H1 (cell line): ENCODE data around the gene ACOT9. TPM values are rescaled to one million over a fixed set of nuclear protein-coding genes. Genes with fewer than 3 reads are reported as not detected.

ENCODE experiments used
- CTCF ChIA-PET: fragments of 300-600 bp; sonication (Branson Sonifier 250); formaldehyde crosslinking; loops from one replicate; lab custom pipeline; 2021; ENCODE audit not compliant: partially characterized antibody; lab: Charles Lee
- POLR2A ChIA-PET: fragments of 300-600 bp; sonication (Branson Sonifier 250); formaldehyde crosslinking; loops from one replicate; lab custom pipeline; 2021; ENCODE audit warnings: inconsistent platforms; ENCODE audit not compliant: partially characterized antibody; lab: Charles Lee
- DNase-seq, 2 experiments: peaks; one replicate each; pipeline versions ENCODE4 v3.0.0 to v3.0.0-alpha.2; 2010 to 2022; ENCODE audit warnings: low spot score in 2 of 2, low read depth in 1 of 2, mixed read lengths in 1 of 2
- FAIRE-seq: peaks from 2 replicates; lab custom pipeline; 2011; peaks lifted over from hg19 to GRCh38; lab: Jason Lieb, UNC
- H2AFZ ChIP-seq: 2 replicates; pipeline ENCODE4 v1.8.1; 2012; ENCODE audit warnings: low read length, inconsistent platforms
- H2AK5ac ChIP-seq: 2 replicates; pipeline ENCODE4 v1.6.1; 2013; ENCODE audit warnings: low read depth, low read length
- H2BK120ac ChIP-seq: replicated peaks from 2 replicates; pipeline ENCODE3; 2013; ENCODE audit warnings: low read depth, low read length, inconsistent platforms
- H2BK12ac ChIP-seq: 2 replicates; pipeline ENCODE4 v1.6.1; 2013; ENCODE audit warnings: low read depth, low read length
- H2BK15ac ChIP-seq: 2 replicates; pipeline ENCODE4 v1.6.1; 2013; ENCODE audit warnings: low read length
- H2BK20ac ChIP-seq: 2 replicates; pipeline ENCODE4 v1.6.1; 2013; ENCODE audit warnings: low read length
- H2BK5ac ChIP-seq: 2 replicates; pipeline ENCODE4 v1.6.1; 2013; ENCODE audit warnings: low read depth, low read length
- H3K14ac ChIP-seq: 2 replicates; pipeline ENCODE4 v1.6.1; 2013; ENCODE audit warnings: inconsistent platforms; ENCODE audit not compliant: insufficient read length
- H3K18ac ChIP-seq: 2 replicates; pipeline ENCODE4 v1.6.1; 2013; ENCODE audit warnings: low read length; ENCODE audit errors: extremely low read depth
- H3K23ac ChIP-seq: 2 replicates; pipeline ENCODE4 v1.6.1; 2013; ENCODE audit warnings: inconsistent platforms; ENCODE audit not compliant: insufficient read length
- H3K23me2 ChIP-seq: 2 replicates; pipeline ENCODE4 v1.6.1; 2013; ENCODE audit warnings: low read depth, low read length
- H3K27ac ChIP-seq: 2 replicates; pipeline ENCODE4 v1.6.1; 2011; ENCODE audit warnings: low read depth, low read length, inconsistent platforms
- H3K27me3 ChIP-seq, 4 experiments: replicated peaks in 1 of 4; 1 replicate in 1 of 4; 2 replicates in 3 of 4; pipeline versions ENCODE4 v1.6.1 to v1.8.1; 2011 to 2013; ENCODE audit warnings: low read length in 3 of 4, mild to moderate bottlenecking in 3 of 4, inconsistent platforms in 2 of 4, mixed read lengths in 2 of 4, moderate library complexity in 1 of 4; ENCODE audit not compliant: control insufficient read depth in 3 of 4, insufficient read depth in 3 of 4; ENCODE audit errors: extremely low read depth in 1 of 4
- H3K36me3 ChIP-seq, 4 experiments: 2 replicates each; pipeline versions ENCODE4 v1.6.1 to v1.8.1; 2011 to 2013; ENCODE audit warnings: mild to moderate bottlenecking in 4 of 4, low read length in 3 of 4, moderate library complexity in 2 of 4, control low read depth in 1 of 4, inconsistent platforms in 1 of 4; ENCODE audit not compliant: insufficient read depth in 4 of 4, control insufficient read depth in 2 of 4
- H3K4ac ChIP-seq: replicated peaks from 2 replicates; pipeline ENCODE3; 2013; ENCODE audit warnings: low read length, low read depth, mixed read lengths, inconsistent platforms; ENCODE audit not compliant: insufficient read length
- H3K4me1 ChIP-seq, 4 experiments: replicated peaks in 1 of 4; 1 replicate in 1 of 4; 2 replicates in 3 of 4; pipeline versions ENCODE4 v1.6.1 to v1.8.1; 2011 to 2013; ENCODE audit warnings: low read length in 3 of 4, inconsistent platforms in 2 of 4, mixed read lengths in 1 of 4; ENCODE audit not compliant: insufficient read depth in 4 of 4, control insufficient read depth in 3 of 4
- H3K4me2 ChIP-seq, 2 experiments: 2 replicates each; pipeline versions ENCODE4 v1.6.1 to v1.8.1; 2011 to 2013; ENCODE audit warnings: low read depth in 2 of 2, low read length in 2 of 2, control low read depth in 1 of 2, inconsistent platforms in 1 of 2, mild to moderate bottlenecking in 1 of 2; ENCODE audit not compliant: insufficient read depth in 1 of 2
- H3K4me3 ChIP-seq, 4 experiments: fragments of 200-600, 300-600 bp in 1 of 4; sonication (generic), shearing (Covaris generic), sonication (Bioruptor Twin) in 1 of 4; 2 replicates each; pipeline versions ENCODE4 v1.5.1 to v1.8.1; 2011 to 2016; ENCODE audit warnings: low read length in 4 of 4, low read depth in 3 of 4, control low read depth in 2 of 4, inconsistent platforms in 2 of 4, mild to moderate bottlenecking in 2 of 4, mixed read lengths in 1 of 4, moderate library complexity in 1 of 4; ENCODE audit not compliant: insufficient read depth in 2 of 4; ENCODE audit errors: extremely low read depth in 1 of 4
- H3K56ac ChIP-seq: replicated peaks from 2 replicates; pipeline ENCODE3; 2013; ENCODE audit warnings: low read depth, mild to moderate bottlenecking, mixed read lengths, low read length, inconsistent platforms; ENCODE audit not compliant: insufficient read length
- H3K79me1 ChIP-seq: 2 replicates; pipeline ENCODE4 v1.6.1; 2013; ENCODE audit warnings: low read depth, low read length, control low read depth
- H3K79me2 ChIP-seq, 2 experiments: 2 replicates each; pipeline versions ENCODE4 v1.6.1 to v1.8.1; 2012 to 2013; ENCODE audit warnings: low read length in 2 of 2, mild to moderate bottlenecking in 2 of 2, inconsistent platforms in 1 of 2; ENCODE audit not compliant: insufficient read depth in 2 of 2, control insufficient read depth in 1 of 2
- H3K9ac ChIP-seq, 4 experiments: replicated peaks in 1 of 4; 1 replicate in 1 of 4; 2 replicates in 3 of 4; pipeline versions ENCODE4 v1.6.1 to v1.8.1; 2011 to 2013; ENCODE audit warnings: low read depth in 3 of 4, low read length in 3 of 4, control low read depth in 2 of 4, mild to moderate bottlenecking in 2 of 4, moderate library complexity in 2 of 4, inconsistent platforms in 1 of 4; ENCODE audit errors: extremely low read depth in 1 of 4
- H3K9me3 ChIP-seq, 2 experiments: 2 replicates each; pipeline versions ENCODE4 v1.6.1 to v1.8.1; 2012 to 2013; ENCODE audit warnings: mild to moderate bottlenecking in 2 of 2, moderate library complexity in 2 of 2, control low read depth in 1 of 2, inconsistent platforms in 1 of 2, low read depth in 1 of 2, low read length in 1 of 2, mixed read lengths in 1 of 2; ENCODE audit not compliant: insufficient read depth in 2 of 2
- H4K20me1 ChIP-seq, 2 experiments: replicated peaks in 1 of 2; 2 replicates each; pipeline versions ENCODE3 to v1.8.1; 2011 to 2013; ENCODE audit warnings: inconsistent platforms in 2 of 2, low read length in 2 of 2, mild to moderate bottlenecking in 1 of 2; ENCODE audit not compliant: insufficient read depth in 2 of 2, control insufficient read depth in 1 of 2
- H4K5ac ChIP-seq: 2 replicates; pipeline ENCODE4 v1.6.1; 2013; ENCODE audit warnings: low read length, low read depth, mixed read lengths, inconsistent platforms; ENCODE audit not compliant: insufficient read length
- H4K8ac ChIP-seq: 2 replicates; pipeline ENCODE4 v1.8.0; 2013; ENCODE audit warnings: mild to moderate bottlenecking, moderate library complexity, low read length, inconsistent platforms; ENCODE audit not compliant: insufficient read depth; ENCODE audit errors: extremely low read depth
- H4K91ac ChIP-seq: replicated peaks from 2 replicates; pipeline ENCODE3; 2013; ENCODE audit warnings: low read length, mixed read lengths, inconsistent platforms; ENCODE audit not compliant: insufficient read length
- EGR1 ChIP-seq: IDR thresholded peaks from 2 replicates; pipeline ENCODE4 v1.6.1; 2011; ENCODE audit warnings: low read depth, low read length, borderline replicate concordance
- GTF2F1 ChIP-seq: IDR thresholded peaks from 2 replicates; pipeline ENCODE4 v1.6.1; 2012; ENCODE audit warnings: low read depth, low read length, improper control_type of control experiment, borderline replicate concordance
- RFX5 ChIP-seq: IDR thresholded peaks from 2 replicates; pipeline ENCODE4 v1.6.1; 2011; ENCODE audit warnings: low read depth, low read length, improper control_type of control experiment, borderline replicate concordance
- SIN3A ChIP-seq, 2 experiments: IDR thresholded peaks in 1 of 2; conservative IDR thresholded peaks in 1 of 2; 2 replicates each; pipeline ENCODE4 v1.6.1; 2011 to 2012; ENCODE audit warnings: low read length in 2 of 2, improper control_type of control experiment in 1 of 2, low read depth in 1 of 2, mild to moderate bottlenecking in 1 of 2
- TAF1 ChIP-seq: IDR thresholded peaks from 2 replicates; pipeline ENCODE4 v1.6.1; 2011; ENCODE audit warnings: mild to moderate bottlenecking, low read depth, low read length
- TCF12 ChIP-seq: IDR thresholded peaks from 2 replicates; pipeline ENCODE4 v1.6.1; 2011; ENCODE audit warnings: low read depth, mild to moderate bottlenecking, low read length
- WGBS, 2 experiments: shearing (Covaris generic) in 1 of 2; methylation state at CpG; one replicate each; pipeline versions ENCODE4 v1.1.6 to v1.1.7; 2013 to 2015; ENCODE audit warnings: low lambda C conversion rate in 2 of 2, mixed read lengths in 2 of 2, inconsistent platforms in 1 of 2, low coverage in 1 of 2, missing lambda C conversion rate in 1 of 2; ENCODE audit not compliant: insufficient replicate concordance in 2 of 2, insufficient coverage in 1 of 2, insufficient read length in 1 of 2; ENCODE audit errors: extremely low coverage in 1 of 2, missing lambda C conversion rate in 1 of 2; 5-methylcytosine and 5-hydroxymethylcytosine counted together
- polyA plus RNA-seq, 7 experiments: library from polyadenylated mRNA; depleted of rRNA in 3 of 7; stranded (reverse) in 5 of 7; unstranded in 2 of 7; fragments of >200 nt in 5 of 7; fragments of 200-250 nt in 2 of 7; gene quantifications; 1 replicate in 5 of 7; 2 replicates in 1 of 7; 4 replicates in 1 of 7; pipeline versions ENCODE4 v1.2.1 to v1.2.3, GENCODE V29; 2011 to 2013; ENCODE audit warnings: missing spikeins in 2 of 7, mixed read lengths in 2 of 7
- total RNA-seq: library from RNA; stranded (reverse); fragmentation: NEBNext Ultra II Directional; extraction: Animal tissue kit (Norgen Biotek cat#: 25700); gene quantifications from 2 replicates; pipeline ENCODE4 v1.2.1, GENCODE V29; 2021
- TF ChIP-seq, protein P1 (sequence below): IDR thresholded peaks from 2 replicates; pipeline ENCODE4 v1.6.1; 2012; ENCODE audit warnings: low read length, inconsistent platforms

Gene ACOT9
- total and polyA plus RNA-seq, 2 of the 8 experiments (the other 6 are each of a cell fraction or from before 2014, with no cell fraction given) = 20.7 to 39.5 TPM

DNA sequence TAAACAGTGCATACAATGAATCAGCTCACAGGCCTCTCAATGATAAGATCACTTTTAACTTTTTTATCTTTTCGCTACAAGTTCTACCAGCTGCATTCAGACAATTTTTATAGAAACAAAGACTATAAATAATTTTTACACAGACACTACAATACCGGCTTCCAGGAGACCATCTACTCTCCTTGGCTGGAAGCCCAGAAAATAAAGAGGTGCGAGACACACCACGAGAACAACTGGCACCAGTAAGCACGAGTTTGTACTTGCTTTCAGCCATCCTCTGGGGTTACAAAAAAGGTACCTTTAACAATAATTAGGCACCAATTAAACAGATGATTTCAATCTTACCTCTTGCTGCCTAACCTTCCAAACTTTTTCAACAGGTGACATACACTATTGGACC lies 87.0 kb downstream of the ACOT9 start:
- no peak overlapping the region for H3K4me2 ChIP-seq
- no peak overlapping the region for H2BK120ac ChIP-seq
- no peak overlapping the region for H2BK12ac ChIP-seq
- no peak overlapping the region for H3K14ac ChIP-seq
- H3K27me3 ChIP-seq = no peaks in the 10 kb centered on the region
- ChIA-PET CTCF (no interaction called here), POLR2A (no interaction called here)
- H3K79me1 ChIP-seq = no peaks in the 10 kb centered on the region
- H3K36me3 ChIP-seq = no peaks in the 10 kb centered on the region; a peak in 1 of 8 replicates
- no peak overlapping the region for H3K9ac ChIP-seq
- no peaks in the 10 kb centered on the region for H4K20me1 ChIP-seq
- no peak overlapping the region for H3K23ac ChIP-seq
- no peak overlapping the region for H2BK20ac ChIP-seq
- peaks cover 0 to 5% of the 10 kb centered on the region in 2 experiments; a peak in 1 of 4 replicates for H3K9me3 ChIP-seq
- FAIRE-seq (no peak), DNase-seq (no peak)
- H4K8ac ChIP-seq = no peak overlapping the region
- H3K56ac ChIP-seq = no peak overlapping the region
- peaks cover 0 to 7% (median 3%) of the 10 kb centered on the region in 4 experiments; a peak in 4 of 7 replicates for H3K4me1 ChIP-seq
- no peak overlapping the region for H2BK15ac ChIP-seq
- H2BK5ac ChIP-seq = no peak overlapping the region
- no peak overlapping the region for H2AK5ac ChIP-seq
- H4K91ac ChIP-seq = no peak overlapping the region
- H4K5ac ChIP-seq = no peak overlapping the region
- no peak overlapping the region for H2AFZ ChIP-seq
- no peaks in the 10 kb centered on the region for H3K23me2 ChIP-seq
- no peak overlapping the region for H3K4ac ChIP-seq
- no peak overlapping the region for H3K27ac ChIP-seq
- no peak overlapping the region for H3K4me3 ChIP-seq
- 89% methylated on average over 5 of the region's 5 CpGs; no CpG with 5 or more reads in 1 of the 2 experiments for WGBS, 2 experiments
- no peak overlapping the region for H3K18ac ChIP-seq
- H3K79me2 ChIP-seq = no peaks in the 10 kb centered on the region
- TF ChIP-seq RFX5 = no peak
- TF ChIP-seq SIN3A (conservative IDR thresholded peaks at IDR 0.05 in 1 of 2, IDR thresholded peaks at IDR 0.05 in 1 of 2; ENCODE audit: low read depth in 1 of 2, low read length in 2 of 2) = no peak
- TF ChIP-seq GTF2F1 = no peak
- TF ChIP-seq TAF1 = no peak
- no peak for TF ChIP-seq TCF12
- TF ChIP-seq, protein P1, sequence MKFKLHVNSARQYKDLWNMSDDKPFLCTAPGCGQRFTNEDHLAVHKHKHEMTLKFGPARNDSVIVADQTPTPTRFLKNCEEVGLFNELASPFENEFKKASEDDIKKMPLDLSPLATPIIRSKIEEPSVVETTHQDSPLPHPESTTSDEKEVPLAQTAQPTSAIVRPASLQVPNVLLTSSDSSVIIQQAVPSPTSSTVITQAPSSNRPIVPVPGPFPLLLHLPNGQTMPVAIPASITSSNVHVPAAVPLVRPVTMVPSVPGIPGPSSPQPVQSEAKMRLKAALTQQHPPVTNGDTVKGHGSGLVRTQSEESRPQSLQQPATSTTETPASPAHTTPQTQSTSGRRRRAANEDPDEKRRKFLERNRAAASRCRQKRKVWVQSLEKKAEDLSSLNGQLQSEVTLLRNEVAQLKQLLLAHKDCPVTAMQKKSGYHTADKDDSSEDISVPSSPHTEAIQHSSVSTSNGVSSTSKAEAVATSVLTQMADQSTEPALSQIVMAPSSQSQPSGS = no peak
- TF ChIP-seq EGR1 = no peak
